ENCODE results near the gene RNPEPL1.
"Not testable (repeated sequence)": the region's sequence is repeated elsewhere in the genome, so short reads cannot be mapped to it uniquely, and the experiment has no call there.

Gene RNPEPL1

GRCh38 chr2:240539906-240540305, 28.4 kb upstream of the RNPEPL1 start:
- DNase-seq: no peak

- no peak for DNase-seq
These were observed 17.0 kb upstream of the RNPEPL1 start for GRCh38 chr2:240551288-240551687.

GRCh38 chr2:240551811-240552210, 16.5 kb upstream of the RNPEPL1 start:
- no peak for DNase-seq

- DNase-seq: no peak
These were observed 14.3 kb upstream of the RNPEPL1 start for GRCh38 chr2:240553956-240554480.

GRCh38 chr2:240554767-240555493, 13.4 kb upstream of the RNPEPL1 start:
- DNase-seq: no peak

GRCh38 chr2:240555541-240556250, 12.6 kb upstream of the RNPEPL1 start:
- no peak for DNase-seq

GRCh38 chr2:240556553-240557100, 11.7 kb upstream of the RNPEPL1 start:
- no peak for DNase-seq

GRCh38 chr2:240557101-240557751, 11.1 kb upstream of the RNPEPL1 start:
- DNase-seq: no peak

- DNase-seq: no peak
These were observed 10.5 kb upstream of the RNPEPL1 start, which contains the start of gene ANKMY1 for GRCh38 chr2:240557808-240558207. TSS of gene ANKMY1 (minus strand) at chr2:240557988. CDS start at chr2:240557335, 653 bp downstream.

- DNase-seq: no peak
These were observed 10.0 kb upstream of the RNPEPL1 start for GRCh38 chr2:240558236-240558761.

GRCh38 chr2:240559286-240559685, 9.0 kb upstream of the RNPEPL1 start:
- DNase-seq: no peak

GRCh38 chr2:240560084-240560479, 8.2 kb upstream of the RNPEPL1 start, which contains the start of gene DUSP28:
TSS of gene DUSP28 (plus strand) at chr2:240560357. CDS start at chr2:240560685, 328 bp downstream.
- no peak for DNase-seq

- DNase-seq: peak; percentile 86
These were observed 7.6 kb upstream of the RNPEPL1 start for GRCh38 chr2:240560480-240561324.

- peak; percentile 66 for DNase-seq
These were observed 6.8 kb upstream of the RNPEPL1 start for GRCh38 chr2:240561325-240561971.

- DNase-seq: not testable (repeated sequence)
These were observed 5.1 kb upstream of the RNPEPL1 start for GRCh38 chr2:240563231-240563630.

- DNase-seq: no peak
These were observed 4.2 kb upstream of the RNPEPL1 start for GRCh38 chr2:240563951-240564560.

- no peak for DNase-seq
These were observed 3.5 kb upstream of the RNPEPL1 start for GRCh38 chr2:240564561-240565332.

- peak; percentile 48 for DNase-seq
These were observed 2.7 kb upstream of the RNPEPL1 start for GRCh38 chr2:240565333-240566202.

Measured in NCI-H2029 treated with DMSO at 0.1 percent for 48 hours (cell line).